ENCODE data around the gene APOL2.
"Not testable (repeated sequence)": the region's sequence is repeated elsewhere in the genome, so short reads cannot be mapped to it uniquely, and the experiment has no call there.

Gene APOL2

DNA sequence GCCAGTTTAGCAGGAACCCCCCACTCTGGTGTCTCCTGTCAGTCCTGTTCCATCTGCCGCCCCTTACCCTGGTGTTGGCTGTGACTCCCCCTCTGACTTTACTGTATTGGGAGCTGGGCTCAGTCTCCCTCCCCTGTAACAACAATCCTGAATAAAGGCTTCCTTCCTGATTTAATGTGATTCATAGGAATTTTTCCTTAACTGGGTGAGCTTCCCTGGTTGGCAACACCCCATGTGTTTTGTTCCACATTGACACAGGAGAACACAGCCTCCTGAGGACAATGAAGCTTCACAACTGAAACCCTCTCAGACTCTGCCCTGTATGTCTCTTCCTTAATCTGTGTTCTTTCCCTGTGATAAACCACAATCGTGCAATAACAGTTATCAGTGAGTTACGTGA is 46.2 kb downstream of the APOL2 start:
- peaks cover 19% of the 10 kb centered on the region for H3K4me1 ChIP-seq (ENCODE audit: control insufficient read depth, insufficient read depth, low read length)

DNA sequence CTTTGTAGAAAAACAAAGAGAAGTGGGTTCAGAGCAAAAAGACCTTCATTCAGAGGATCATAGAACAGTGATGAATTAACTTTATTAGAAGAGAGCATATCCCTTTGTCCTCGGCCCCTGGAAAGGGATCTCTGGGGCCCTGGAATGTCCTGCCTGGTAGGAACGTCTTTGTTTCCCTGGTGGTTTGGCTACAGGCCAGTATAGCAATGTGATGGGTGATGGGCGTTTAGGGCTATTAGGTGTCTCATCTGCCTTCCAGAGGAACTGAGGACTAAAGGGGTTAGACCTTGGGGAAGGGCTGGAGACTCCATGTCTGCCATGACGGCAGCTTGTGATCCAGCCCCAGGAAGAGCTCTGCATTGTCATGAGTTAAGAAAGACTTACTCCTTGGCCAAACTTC is 46.8 kb downstream of the APOL2 start:
- Histone ChIP-seq H3K4me1 (ENCODE audit: control insufficient read depth, insufficient read depth, low read length) (peaks cover 17% of the 10 kb centered on the region), H3K9me3 (ENCODE audit: control insufficient read depth, low read length) (no peaks in the 10 kb centered on the region), H3K36me3 (ENCODE audit: control insufficient read depth, insufficient read depth, low read length, severe bottlenecking) (no peaks in the 10 kb centered on the region), H3K4me3 (ENCODE audit: low read length) (no peak overlapping the region), H3K9ac (ENCODE audit: low read length) (no peak overlapping the region), H3K27me3 (replicated peaks; ENCODE audit: control insufficient read depth, insufficient read depth, low read length) (no peaks in the 10 kb centered on the region)
- no peak for DNase-seq (ENCODE audit: low read depth)

More for the DNA sequence above, 46.2 kb downstream of the APOL2 start:
- Histone ChIP-seq H3K36me3 (ENCODE audit: control insufficient read depth, insufficient read depth, low read length, severe bottlenecking) (no peaks in the 10 kb centered on the region), H3K4me3 (ENCODE audit: low read length) (no peak overlapping the region), H3K9me3 (ENCODE audit: control insufficient read depth, low read length) (no peaks in the 10 kb centered on the region), H3K9ac (ENCODE audit: low read length) (no peak overlapping the region), H3K27me3 (replicated peaks; ENCODE audit: control insufficient read depth, insufficient read depth, low read length) (no peaks in the 10 kb centered on the region)
- no peak for DNase-seq (ENCODE audit: low read depth)

- Histone ChIP-seq H3K4me1 (ENCODE audit: control insufficient read depth, insufficient read depth, low read length) (peaks cover 8% of the 10 kb centered on the region), H3K4me3 (ENCODE audit: low read length) (no peak overlapping the region), H3K36me3 (ENCODE audit: control insufficient read depth, insufficient read depth, low read length, severe bottlenecking) (no peaks in the 10 kb centered on the region), H3K9me3 (ENCODE audit: control insufficient read depth, low read length) (no peaks in the 10 kb centered on the region), H3K27me3 (replicated peaks; ENCODE audit: control insufficient read depth, insufficient read depth, low read length) (no peaks in the 10 kb centered on the region), H3K9ac (ENCODE audit: low read length) (no peak overlapping the region)
- peak; percentile 21 for DNase-seq (ENCODE audit: low read depth)
Observed at GRCh38 chr22:36191106-36191836, 48.1 kb downstream of the APOL2 start.

GRCh38 chr22:36187862-36188261 is 51.5 kb downstream of the APOL2 start:
- peaks cover 19% of the 10 kb centered on the region for H3K4me1 ChIP-seq (ENCODE audit: control insufficient read depth, insufficient read depth, low read length)
- not testable (repeated sequence) for H3K27me3 ChIP-seq (replicated peaks; ENCODE audit: control insufficient read depth, insufficient read depth, low read length); H3K36me3 ChIP-seq (ENCODE audit: control insufficient read depth, insufficient read depth, low read length, severe bottlenecking); DNase-seq (ENCODE audit: low read depth); H3K9ac ChIP-seq (ENCODE audit: low read length); H3K9me3 ChIP-seq (ENCODE audit: control insufficient read depth, low read length); H3K4me3 ChIP-seq (ENCODE audit: low read length)

- Histone ChIP-seq H3K36me3 (ENCODE audit: control insufficient read depth, insufficient read depth, low read length, severe bottlenecking) (no peaks in the 10 kb centered on the region), H3K4me3 (ENCODE audit: low read length) (no peak overlapping the region), H3K9ac (ENCODE audit: low read length) (no peak overlapping the region), H3K4me1 (ENCODE audit: control insufficient read depth, insufficient read depth, low read length) (peaks cover 14% of the 10 kb centered on the region), H3K9me3 (ENCODE audit: control insufficient read depth, low read length) (no peaks in the 10 kb centered on the region), H3K27me3 (replicated peaks; ENCODE audit: control insufficient read depth, insufficient read depth, low read length) (no peaks in the 10 kb centered on the region)
- no peak for DNase-seq (ENCODE audit: low read depth)
Observed at GRCh38 chr22:36185828-36186624, 53.3 kb downstream of the APOL2 start.

DNA sequence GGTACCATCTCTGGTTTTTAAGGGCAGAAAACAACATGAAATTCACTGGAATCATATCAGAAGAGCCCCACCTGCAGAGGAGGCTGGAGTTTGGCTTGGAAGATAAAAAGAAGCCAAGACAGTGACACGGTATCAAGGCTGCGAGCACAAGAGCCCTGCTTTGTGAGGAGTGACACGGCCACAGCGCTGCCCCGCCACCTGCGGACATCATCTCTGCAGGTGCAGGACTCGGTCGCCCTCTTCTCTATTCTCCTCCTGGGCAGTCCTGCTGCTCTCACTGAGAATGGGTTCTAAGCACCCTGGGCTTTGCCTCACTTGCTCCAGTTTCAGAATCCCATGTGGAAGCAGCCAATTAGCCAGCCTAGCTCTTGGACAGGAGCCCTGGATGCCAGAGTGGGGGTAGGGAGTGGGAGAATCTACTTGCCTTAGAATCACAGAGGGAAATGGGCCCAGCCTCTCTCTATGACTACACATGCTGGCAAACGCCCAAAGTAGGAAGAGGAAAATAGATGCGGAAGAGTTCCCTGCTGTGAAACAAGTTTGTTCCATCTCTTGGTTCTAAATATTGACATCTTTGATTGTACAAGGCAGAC is 54.8 kb downstream of the APOL2 start:
- Histone ChIP-seq H3K36me3 (ENCODE audit: control insufficient read depth, insufficient read depth, low read length, severe bottlenecking) (no peaks in the 10 kb centered on the region), H3K27me3 (replicated peaks; ENCODE audit: control insufficient read depth, insufficient read depth, low read length) (no peaks in the 10 kb centered on the region), H3K4me1 (ENCODE audit: control insufficient read depth, insufficient read depth, low read length) (peaks cover 14% of the 10 kb centered on the region), H3K4me3 (ENCODE audit: low read length) (no peak overlapping the region), H3K9ac (ENCODE audit: low read length) (no peak overlapping the region), H3K9me3 (ENCODE audit: control insufficient read depth, low read length) (no peaks in the 10 kb centered on the region)
- DNase-seq (ENCODE audit: low read depth): peak; percentile 34

DNA sequence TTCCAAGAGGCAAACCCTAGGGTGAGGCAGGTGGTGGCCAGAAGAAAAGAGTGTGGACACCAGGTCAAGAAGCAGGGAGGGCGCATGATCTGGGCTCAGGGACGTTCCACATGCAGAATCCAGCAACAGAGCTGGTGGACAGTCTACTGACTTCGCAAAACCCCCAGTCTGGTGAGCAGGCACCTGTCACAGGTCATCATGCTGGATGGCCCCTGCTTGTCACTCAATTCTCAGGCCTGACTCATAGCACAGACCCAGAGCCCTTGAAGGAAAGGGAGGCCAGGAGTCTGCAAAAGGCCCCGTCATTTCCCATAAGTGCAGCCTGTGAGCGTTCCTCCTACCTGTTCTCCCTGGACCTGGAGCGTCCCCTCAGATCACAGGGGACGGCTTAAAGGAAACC is 55.9 kb downstream of the APOL2 start:
- no peak overlapping the region for H3K4me3 ChIP-seq (ENCODE audit: low read length)
- DNase-seq (ENCODE audit: low read depth): no peak
- H3K9ac ChIP-seq (ENCODE audit: low read length): no peak overlapping the region
- H3K4me1 ChIP-seq (ENCODE audit: control insufficient read depth, insufficient read depth, low read length): peaks cover 14% of the 10 kb centered on the region
- H3K9me3 ChIP-seq (ENCODE audit: control insufficient read depth, low read length): no peaks in the 10 kb centered on the region
- H3K27me3 ChIP-seq (replicated peaks; ENCODE audit: control insufficient read depth, insufficient read depth, low read length): no peaks in the 10 kb centered on the region
- H3K36me3 ChIP-seq (ENCODE audit: control insufficient read depth, insufficient read depth, low read length, severe bottlenecking): no peaks in the 10 kb centered on the region

GRCh38 chr22:36182857-36183256 is 56.5 kb downstream of the APOL2 start:
- H3K9me3 ChIP-seq (ENCODE audit: control insufficient read depth, low read length): no peaks in the 10 kb centered on the region
- H3K4me3 ChIP-seq (ENCODE audit: low read length): no peak overlapping the region
- no peak for DNase-seq (ENCODE audit: low read depth)
- no peaks in the 10 kb centered on the region for H3K36me3 ChIP-seq (ENCODE audit: control insufficient read depth, insufficient read depth, low read length, severe bottlenecking)
- H3K9ac ChIP-seq (ENCODE audit: low read length): no peak overlapping the region
- peaks cover 14% of the 10 kb centered on the region for H3K4me1 ChIP-seq (ENCODE audit: control insufficient read depth, insufficient read depth, low read length)
- H3K27me3 ChIP-seq (replicated peaks; ENCODE audit: control insufficient read depth, insufficient read depth, low read length): no peaks in the 10 kb centered on the region

GRCh38 chr22:36182056-36182455 is 57.3 kb downstream of the APOL2 start:
- no peaks in the 10 kb centered on the region for H3K9me3 ChIP-seq (ENCODE audit: control insufficient read depth, low read length)
- H3K4me3 ChIP-seq (ENCODE audit: low read length): no peak overlapping the region
- H3K4me1 ChIP-seq (ENCODE audit: control insufficient read depth, insufficient read depth, low read length): peaks cover 14% of the 10 kb centered on the region
- H3K36me3 ChIP-seq (ENCODE audit: control insufficient read depth, insufficient read depth, low read length, severe bottlenecking): no peaks in the 10 kb centered on the region
- DNase-seq (ENCODE audit: low read depth): no peak
- no peak overlapping the region for H3K9ac ChIP-seq (ENCODE audit: low read length)
- no peaks in the 10 kb centered on the region for H3K27me3 ChIP-seq (replicated peaks; ENCODE audit: control insufficient read depth, insufficient read depth, low read length)

DNA sequence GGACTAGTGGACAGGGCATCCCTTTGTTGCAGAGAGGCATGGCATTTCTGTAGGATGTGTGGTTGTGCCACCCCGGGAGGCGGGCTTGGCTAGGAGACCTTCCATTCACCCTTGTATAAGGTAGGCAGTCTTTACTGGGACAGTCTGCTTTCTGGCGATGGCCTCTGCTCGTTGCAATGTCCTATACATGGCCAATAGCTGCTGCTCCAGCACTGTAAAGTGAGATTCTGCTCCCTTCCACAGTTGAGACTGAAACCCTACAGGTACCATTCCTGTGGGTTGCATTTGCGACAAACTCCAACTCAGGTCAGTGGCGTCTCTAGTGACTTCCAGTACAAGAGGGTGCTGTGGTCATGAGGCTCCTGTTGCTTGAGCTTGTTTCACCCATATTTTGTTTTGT is 58.4 kb downstream of the APOL2 start:
- Histone ChIP-seq H3K36me3 (ENCODE audit: control insufficient read depth, insufficient read depth, low read length, severe bottlenecking) (no peaks in the 10 kb centered on the region), H3K9me3 (ENCODE audit: control insufficient read depth, low read length) (no peaks in the 10 kb centered on the region), H3K9ac (ENCODE audit: low read length) (no peak overlapping the region), H3K4me1 (ENCODE audit: control insufficient read depth, insufficient read depth, low read length) (peaks cover 14% of the 10 kb centered on the region), H3K4me3 (ENCODE audit: low read length) (no peak overlapping the region), H3K27me3 (replicated peaks; ENCODE audit: control insufficient read depth, insufficient read depth, low read length) (no peaks in the 10 kb centered on the region)
- DNase-seq (ENCODE audit: low read depth): no peak

DNA sequence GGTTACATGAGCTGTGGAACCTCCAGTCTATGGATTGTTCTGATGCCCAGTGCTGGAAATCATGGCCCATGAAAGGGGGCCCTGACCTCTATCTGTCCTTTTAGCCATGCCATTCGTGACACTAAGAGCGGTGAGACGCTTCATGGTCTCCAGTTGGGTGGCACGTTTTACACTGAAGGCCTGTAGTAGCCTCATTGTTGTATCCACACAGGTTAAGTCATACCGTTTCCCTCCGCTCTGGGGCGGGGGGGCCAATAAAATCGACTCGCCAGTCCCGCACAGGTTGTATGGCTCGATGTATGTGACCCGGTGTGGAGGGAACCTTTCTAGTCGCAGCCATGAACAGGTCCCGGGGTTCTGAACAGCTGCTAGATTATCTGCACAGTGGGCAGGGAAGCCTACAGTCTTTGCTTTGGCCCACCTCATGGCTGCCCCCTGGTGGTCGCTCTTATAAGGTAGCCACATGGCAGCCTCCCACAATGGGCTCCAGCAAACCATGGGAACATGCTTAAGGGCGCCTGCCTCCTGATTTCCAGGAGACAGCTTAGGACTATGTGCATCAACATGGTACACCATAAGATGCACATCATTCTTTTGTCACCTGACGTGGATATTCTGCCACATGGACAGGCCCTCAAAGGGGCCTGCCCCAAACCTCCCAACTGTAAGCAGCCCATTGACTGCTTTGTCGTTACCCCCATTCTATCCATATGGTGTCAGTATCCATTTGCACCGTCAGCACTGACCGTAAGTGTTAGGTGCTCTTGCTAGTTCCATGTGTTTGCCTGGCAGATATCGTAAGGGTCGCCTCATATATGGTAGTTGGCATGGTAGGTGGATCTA is 59.1 kb downstream of the APOL2 start:
- peaks cover 14% of the 10 kb centered on the region for H3K4me1 ChIP-seq (ENCODE audit: control insufficient read depth, insufficient read depth, low read length)
- H3K27me3 ChIP-seq (replicated peaks; ENCODE audit: control insufficient read depth, insufficient read depth, low read length): no peaks in the 10 kb centered on the region
- H3K36me3 ChIP-seq (ENCODE audit: control insufficient read depth, insufficient read depth, low read length, severe bottlenecking): no peaks in the 10 kb centered on the region
- no peaks in the 10 kb centered on the region for H3K9me3 ChIP-seq (ENCODE audit: control insufficient read depth, low read length)
- H3K4me3 ChIP-seq (ENCODE audit: low read length): no peak overlapping the region
- no peak overlapping the region for H3K9ac ChIP-seq (ENCODE audit: low read length)
- peak; percentile 90 for DNase-seq (ENCODE audit: low read depth)
